HG02678 (cell line): ENCODE measurements around the gene CLDN1.
A peak's percentile ranks its signal among the peaks of the same experiment; 100 is the strongest.

Experiments used
- ATAC-seq: cut with Tn5 transposase; IDR thresholded peaks from one replicate; pipeline ENCODE4 v1.9.1; 2021; ENCODE audit warnings: mild to moderate bottlenecking, moderate library complexity; ENCODE audit not compliant: unreplicated experiment

The CLDN1 gene, protein sequence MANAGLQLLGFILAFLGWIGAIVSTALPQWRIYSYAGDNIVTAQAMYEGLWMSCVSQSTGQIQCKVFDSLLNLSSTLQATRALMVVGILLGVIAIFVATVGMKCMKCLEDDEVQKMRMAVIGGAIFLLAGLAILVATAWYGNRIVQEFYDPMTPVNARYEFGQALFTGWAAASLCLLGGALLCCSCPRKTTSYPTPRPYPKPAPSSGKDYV

DNA sequence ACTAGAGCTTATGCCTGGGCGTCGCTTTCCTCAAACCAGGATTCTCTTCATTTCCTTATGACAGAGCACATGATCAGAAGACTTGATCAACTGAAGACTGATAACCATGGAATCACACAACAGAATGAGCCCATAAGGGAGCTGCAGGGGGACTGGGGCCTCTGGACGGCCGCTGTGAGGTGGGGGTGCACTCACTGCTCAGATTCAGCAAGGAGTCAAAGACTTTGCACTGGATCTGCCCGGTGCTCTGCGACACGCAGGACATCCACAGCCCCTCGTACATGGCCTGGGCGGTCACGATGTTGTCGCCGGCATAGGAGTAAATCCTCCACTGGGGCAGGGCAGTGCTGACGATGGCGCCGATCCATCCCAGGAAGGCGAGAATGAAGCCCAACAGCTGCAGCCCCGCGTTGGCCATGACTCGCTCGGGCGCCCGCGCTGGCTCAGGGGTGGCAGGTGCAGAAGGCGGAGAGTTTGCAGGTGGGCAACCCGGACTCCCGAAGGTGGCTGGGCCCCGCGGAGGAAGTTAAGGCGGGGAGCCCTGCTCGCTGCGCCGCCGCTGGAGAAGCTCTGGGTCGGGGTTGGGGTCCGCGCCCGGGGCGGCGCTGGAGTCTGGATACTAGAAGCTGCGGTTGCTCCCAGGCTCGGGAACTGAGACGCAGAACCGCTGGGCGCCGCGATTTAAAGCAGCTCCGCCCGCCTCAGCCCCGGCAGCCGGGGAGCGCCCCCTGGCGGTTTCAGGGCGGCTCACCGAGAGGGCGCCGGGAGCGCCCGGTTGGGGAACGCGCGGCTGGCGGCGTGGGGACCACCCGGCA, at the start of gene CLDN1:
CLDN1 (minus strand) TSS at position 658 of the 815 bp plus-strand sequence; CDS start at position 418, 240 bp downstream.
- ATAC-seq = peak; percentile 83

DNA sequence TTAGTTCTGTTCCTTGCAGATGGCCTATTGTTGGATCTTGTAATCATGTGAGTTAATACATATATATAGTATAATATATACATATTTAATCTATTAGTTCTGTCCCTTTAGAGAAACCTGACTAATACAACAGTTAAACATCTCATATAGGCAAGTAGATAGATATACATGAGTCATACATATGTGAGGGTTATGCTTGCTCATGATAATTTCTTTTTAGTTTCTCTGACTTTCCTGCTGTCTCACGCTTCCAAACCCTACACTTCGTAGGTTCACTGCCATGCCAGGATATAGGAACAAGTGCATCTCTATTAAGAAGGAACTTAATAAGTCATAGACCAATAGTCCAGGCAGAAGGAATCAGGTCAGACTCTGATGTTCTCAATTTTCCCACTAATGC, 48.9 kb upstream of the CLDN1 start:
- ATAC-seq = no peak

DNA sequence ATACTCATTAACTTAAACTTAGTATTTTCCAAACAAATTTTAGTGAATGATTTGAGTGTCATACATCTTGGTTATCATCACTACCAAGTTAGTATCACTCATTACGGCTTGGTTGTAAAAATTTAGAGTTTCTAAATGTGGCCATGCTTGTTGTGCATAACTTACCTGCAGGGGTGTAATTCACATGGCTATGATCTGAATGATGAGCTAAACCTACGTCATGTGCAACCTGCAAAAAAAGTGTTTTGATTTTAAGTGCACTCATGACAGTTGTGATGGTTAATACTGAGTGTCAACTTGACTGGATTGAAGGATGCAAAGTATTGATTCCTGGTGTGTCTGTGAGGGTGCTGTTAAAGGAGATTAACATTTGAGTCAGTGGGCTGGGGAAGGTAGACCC, 48.1 kb upstream of the CLDN1 start:
- ATAC-seq = no peak

DNA sequence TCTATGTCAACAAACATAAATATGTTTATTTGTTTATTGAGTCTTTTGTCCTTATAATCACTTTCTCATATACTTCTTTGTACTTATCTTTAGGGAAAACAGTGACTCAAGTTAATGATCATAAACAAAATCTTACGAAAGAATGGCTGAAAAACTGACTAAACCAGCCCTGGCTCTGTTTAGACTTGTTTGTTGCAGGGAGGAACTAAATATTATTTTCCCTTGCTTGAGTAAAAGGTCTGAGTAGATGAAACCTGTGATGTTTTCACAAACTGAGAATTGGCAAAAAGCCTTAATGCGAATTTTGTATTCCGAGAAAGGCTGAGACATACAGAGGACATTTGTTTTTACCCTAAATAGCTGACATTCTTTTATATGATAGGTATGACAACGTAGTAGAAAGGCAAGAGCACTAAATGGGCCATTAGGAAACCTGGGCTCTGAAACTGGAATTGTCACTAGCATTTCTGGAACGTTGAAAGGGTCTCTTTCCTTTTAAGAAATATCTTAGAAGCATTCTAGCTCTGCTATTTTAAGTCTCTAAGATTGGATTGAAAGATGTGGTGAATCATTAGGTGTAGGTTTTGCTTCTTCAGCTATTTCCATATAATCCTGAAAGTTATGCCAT, 47.5 kb upstream of the CLDN1 start:
- ATAC-seq = no peak

DNA sequence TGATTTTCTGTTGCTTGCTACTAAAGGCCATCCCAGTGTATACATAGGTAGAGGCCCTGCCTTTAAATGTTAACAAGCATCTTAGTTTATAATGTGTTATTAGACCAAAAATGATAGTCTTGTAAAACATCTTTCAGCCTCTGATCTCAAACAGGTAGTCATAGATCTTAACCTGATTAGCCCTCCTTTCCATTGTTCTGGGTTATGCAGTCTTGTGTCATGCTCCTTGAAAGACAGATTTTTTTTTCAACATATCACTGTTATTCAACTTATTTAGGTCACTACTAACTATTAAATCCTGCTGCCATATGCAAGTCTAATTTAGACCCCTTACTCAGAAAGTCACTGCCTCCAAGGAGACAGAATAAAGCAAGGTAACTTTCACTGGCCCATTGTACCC, 46.6 kb upstream of the CLDN1 start:
- no peak for ATAC-seq

DNA sequence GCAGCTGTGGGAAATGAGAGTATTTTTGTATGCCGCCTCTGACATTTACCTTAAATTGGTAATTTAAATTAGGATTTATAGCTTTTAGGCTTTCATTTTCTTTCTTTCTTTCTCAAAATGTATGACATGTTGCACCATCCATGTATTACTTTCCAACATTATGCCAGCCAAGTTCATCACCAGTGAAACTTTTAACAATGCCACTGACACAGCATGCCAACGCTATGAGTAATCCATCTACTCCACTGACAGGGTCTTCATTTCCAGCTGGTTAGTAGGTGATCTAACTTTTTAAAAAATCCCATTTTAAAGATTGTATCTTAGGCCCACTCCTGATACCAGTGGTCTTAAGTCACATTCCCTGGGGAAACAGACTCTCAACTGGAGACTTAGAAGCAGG, 43.9 kb upstream of the CLDN1 start:
- ATAC-seq = no peak

DNA sequence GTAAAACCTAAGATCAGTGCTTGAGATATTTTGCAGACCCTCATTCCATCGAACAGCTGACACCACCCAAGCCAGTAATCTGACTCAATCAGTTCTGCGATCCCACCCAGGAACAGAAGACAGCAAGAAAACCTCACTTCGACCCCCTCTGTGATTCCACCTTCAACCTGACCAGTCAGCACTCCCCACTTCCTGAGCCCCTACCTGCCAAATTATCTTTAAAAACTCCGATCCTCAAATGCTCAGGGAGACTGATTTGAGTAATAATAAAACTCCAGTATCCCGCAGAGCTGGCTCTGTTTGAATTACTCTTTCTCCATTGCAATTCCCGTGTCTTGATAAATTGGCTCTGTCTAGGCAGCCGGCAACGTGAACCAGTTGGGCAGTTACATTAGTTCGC, 40.0 kb upstream of the CLDN1 start:
- ATAC-seq = no peak

DNA sequence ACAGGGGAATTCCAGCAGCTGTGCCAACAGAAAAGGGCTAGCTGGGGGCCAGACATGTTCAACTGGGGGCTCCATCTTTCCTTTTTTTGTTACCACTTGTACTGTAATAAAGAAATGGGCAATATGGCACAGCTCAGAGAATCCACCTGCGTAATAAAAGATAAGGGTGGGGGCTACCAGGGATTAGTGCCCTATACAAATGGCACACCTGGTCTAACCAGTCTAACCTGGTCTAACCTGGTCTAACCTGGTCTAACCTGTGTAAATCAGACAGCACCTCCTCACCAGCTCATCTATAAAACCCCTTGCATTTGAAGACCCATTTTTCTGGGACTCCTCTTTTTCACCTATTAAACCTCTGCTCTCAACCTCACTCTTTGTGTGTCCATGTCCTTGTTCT, 39.5 kb upstream of the CLDN1 start:
- no peak for ATAC-seq

DNA sequence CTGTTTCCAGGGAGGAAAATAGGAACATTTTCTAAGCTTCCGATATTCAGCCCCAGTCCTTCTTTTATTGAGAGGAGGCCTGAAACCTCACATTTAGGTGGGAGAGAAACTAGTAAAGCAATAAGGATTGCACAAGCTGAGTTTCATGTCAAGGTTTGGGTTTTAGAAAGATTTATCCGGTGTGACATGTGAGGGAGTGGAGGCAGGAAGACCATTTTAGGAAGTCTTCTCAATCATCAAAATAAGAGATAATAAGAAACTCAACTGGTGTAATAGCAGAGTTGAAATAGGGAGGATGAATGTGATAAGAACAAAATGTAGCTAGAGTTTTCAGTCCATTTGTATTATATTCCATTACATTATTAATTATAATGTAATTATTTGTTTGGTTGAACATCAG, 38.0 kb upstream of the CLDN1 start:
- no peak for ATAC-seq

DNA sequence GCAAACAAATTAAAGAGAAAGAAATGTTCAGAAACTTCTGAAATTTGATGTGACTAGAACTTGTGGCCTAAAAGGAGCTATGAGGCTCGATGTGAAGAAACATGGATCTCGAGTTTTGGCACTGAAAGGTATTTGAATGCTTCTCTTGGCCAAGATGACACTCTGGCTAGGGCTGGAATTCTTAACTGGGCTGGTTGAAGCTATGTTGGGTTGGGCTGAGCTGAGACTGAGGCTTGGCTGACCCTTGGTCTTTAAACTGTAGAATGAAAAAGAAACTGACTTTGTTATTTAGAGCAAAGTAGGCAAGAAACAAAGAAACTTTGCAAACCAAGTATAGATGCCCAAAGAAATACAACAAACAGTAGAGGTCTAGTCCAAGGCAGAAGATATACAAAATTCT, 37.6 kb upstream of the CLDN1 start:
- no peak for ATAC-seq

DNA sequence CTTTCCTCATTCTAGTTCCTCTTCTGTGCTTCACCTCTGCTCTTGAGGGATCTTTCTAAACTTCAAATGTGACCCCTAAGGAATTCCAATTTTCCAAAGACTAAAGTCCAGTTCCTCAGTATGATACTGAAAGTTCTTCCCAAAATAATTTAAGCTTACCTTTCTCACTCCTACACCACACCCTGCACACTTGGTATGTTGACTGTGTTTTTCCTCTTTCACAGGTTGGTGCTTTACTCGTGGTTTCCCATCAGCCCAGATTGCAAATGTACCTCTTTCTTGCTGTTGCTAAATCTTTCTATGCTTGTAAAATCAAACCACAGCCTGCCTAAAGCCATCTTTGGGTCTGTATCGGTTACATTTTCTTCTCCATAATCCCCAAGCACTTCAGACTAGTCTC, 35.2 kb upstream of the CLDN1 start:
- no peak for ATAC-seq

DNA sequence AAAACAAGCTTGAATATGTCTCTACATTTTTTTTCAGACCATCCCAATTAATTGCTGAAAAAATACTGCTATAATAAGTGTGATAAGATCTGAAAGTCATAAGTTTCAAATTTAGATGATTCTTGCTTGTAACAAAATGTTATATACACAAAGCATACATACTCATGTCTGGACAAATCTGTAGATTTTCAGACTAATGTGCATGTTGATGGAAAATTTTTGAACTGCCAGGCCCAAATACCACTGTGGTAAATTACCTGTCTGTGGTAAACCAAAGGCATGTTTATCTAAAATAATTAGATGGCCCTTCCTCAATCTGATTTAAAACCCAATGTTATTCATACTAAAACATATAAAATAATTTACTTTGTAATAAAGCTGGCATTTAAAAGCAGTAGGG, 34.0 kb upstream of the CLDN1 start:
- ATAC-seq = no peak

DNA sequence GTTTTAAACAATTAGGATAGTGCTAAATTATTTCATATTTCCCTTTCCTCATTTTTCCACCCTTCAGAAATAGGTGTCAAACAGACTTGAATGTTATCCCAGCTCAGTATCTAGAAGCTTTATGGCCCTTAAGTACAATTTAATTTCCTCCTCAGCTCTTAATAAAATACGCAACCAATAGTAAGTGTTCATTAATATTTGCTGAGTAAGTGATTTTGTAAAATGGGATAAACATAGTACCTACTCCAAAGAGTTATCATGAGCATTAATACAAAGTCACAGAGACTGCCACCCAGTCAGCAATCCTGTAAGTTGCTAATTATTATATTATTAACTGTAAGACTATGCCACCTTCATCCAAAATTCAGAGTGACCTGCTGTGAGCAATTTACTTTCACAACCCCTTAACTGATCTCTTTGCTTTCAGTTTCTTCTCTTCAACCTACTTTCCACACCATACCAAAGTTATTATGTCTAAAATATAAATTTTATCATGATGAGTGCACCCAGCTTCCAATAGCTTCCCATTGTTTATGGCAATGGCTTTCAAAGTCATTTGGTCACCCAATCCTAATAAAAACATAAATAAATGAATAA, 30.7 kb upstream of the CLDN1 start:
- ATAC-seq = no peak

DNA sequence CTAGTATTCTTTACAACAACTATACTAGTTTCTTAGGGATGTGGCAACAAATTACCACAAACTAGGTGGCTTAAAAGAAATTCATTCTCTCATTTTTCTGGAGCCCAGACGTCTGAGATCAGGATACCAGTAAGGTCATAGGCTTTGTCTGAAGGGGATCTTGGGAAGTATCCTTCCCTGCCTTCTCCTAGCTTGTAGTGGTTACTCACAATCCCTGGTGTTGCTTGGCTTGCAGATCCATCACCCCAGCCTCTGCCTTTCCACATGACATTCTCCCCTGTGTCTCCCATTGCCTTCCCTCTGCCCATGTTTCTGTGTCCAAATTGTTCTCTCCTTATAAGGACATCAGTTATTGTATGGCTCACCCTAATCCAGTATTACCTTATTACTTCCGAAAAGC, 24.3 kb upstream of the CLDN1 start:
- no peak for ATAC-seq

DNA sequence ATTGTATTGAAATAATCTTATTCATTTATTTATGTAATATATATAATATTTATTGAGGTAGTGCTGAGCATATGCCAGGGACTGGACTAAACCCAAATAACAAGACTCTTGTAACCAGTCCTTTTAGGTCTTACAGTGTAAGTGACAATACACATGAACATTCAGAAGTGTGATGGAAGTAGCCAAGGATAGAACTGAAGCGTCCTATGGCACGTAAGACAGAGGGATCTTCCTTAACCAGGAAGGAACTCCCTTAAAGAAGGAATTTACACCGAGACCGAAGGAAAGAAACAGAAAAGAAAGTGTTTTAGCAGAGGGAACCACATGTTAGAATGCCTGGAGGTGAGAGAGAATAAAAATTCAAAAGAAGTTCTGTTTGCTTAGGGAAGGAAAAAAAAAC, 23.6 kb upstream of the CLDN1 start:
- no peak for ATAC-seq

DNA sequence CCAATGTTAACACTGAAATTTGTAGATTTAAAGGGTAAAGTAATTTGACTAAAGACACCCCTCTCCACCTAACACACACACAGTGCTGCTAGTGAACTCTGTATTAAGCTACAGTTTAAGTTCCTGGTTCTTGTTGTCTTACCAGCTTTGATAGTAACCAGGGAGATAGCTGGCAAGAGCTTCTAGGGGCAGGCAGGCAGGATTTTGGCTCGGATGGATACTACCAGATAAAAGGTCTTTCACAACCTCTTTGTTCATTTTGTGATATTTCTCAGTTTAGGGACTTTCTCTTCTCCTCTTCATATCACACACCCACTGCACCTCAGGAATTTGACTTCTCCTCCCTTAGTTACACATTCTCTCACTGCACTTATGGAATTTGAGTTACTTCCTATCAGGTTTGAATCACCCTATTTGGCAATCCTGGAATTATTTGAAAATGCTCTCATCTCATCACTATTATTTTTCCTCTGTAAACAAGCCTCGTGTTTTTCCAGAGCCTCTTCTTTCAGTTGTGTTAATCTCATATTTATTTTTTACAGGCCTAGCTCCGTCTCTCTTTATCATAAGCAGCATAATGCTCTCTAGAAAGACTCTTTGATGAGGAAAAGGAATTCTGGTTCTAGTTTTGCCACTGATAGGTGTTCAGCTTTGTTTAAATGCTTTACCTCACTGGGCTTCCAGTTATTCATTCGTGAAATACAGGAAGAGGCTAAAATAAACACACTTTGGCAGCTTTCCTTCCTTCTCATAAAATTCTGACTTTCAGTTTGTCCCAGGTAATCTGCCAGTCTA, 23.0 kb upstream of the CLDN1 start:
- no peak for ATAC-seq

DNA sequence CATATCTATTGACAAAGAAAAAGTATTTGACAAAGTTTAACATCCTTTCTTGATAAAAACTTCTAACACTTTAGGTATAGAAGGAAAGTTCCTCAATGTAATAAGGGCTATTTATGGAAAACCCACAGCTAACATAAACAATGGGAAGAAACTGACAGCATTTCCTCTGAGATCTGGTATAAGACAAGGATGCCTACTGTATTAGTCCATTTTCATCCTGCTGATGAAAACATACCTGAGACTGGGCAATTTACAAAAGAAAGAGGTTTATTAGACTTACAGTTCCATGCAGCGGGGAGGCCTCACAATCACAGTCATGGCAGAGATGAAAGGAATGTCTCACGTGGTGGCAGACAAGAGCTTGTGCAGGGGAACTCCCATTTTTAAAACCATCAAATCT, 17.8 kb upstream of the CLDN1 start:
- no peak for ATAC-seq

DNA sequence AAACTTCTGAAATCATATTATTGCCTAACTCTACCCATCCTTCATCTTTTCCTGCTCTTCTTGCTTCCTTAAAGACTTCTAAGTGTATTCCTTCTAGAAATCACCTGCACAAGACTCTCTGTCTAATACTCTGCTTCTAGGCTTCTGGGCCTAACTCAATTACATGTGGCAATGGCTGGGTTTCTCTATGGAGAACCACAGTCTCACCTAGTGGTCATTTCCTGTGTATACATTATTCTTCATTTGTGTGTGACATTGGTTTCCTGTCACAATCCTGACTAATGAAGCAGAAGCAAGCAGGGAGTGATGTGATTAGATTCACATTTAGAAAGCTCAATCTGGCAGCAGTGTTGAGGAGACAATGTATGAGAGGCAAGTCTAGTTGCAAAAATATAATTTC, 16.9 kb upstream of the CLDN1 start:
- no peak for ATAC-seq

DNA sequence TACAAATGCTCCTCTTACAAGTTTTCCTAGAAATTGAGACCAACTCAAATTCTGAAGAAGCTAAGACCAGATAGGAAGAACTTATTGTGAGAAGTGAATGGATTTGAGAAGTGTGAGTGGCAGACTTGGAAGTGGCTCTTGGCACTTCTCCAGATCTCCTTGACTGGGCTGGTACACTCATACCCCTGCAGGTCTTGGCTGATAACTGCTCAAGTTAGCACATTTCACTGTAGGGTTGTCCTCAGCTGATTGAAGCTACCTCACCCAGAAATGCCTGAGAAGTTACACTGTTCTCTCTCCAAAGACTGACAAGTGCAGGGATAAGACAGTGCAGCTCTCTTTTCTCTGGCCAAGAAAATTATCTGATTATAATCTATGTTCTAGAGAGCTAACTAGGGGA, 16.5 kb upstream of the CLDN1 start:
- no peak for ATAC-seq

DNA sequence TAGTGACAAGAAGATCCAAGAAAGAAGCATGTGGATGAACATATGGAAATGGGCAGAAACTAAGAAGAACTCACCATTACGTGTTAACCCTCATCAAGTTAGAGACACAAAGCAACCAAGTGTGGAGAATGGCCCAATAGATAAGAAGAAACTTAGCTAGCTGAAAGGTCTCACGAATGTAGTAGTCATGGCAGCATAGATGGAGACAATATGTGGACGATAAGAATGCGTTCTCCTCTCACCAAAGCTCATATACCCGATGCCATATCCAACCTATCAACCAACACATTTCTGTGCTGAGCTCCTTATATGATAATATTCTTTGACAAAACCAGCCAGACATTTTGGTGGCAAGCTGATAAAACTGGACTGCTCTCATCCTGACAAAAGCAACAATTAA, 15.1 kb upstream of the CLDN1 start:
- no peak for ATAC-seq
